Mesothelial cell of epicardium (in vitro differentiated cells): ENCODE results near the gene MATK. TPM values are rescaled to one million over a fixed set of nuclear protein-coding genes. Genes with fewer than 3 reads are reported as not detected.
A peak's percentile ranks its signal among the peaks of the same experiment; 100 is the strongest.

ENCODE experiments used
- DNase-seq, 2 experiments: peaks; one replicate each; pipeline ENCODE4 v3.0.0; 2021; ENCODE audit warnings: low spot score in 2 of 2; ENCODE audit not compliant: unreplicated experiment in 2 of 2
- H3K27ac Mint-ChIP-seq: 2 replicates; pipeline ENCODE4 v1.8.0; 2021; ENCODE audit warnings: mixed read lengths
- H3K27me3 Mint-ChIP-seq: 2 replicates; pipeline ENCODE4 v1.8.0; 2021; ENCODE audit warnings: low read depth, mixed read lengths
- H3K36me3 Mint-ChIP-seq: 2 replicates; pipeline ENCODE4 v1.8.0; 2021; ENCODE audit warnings: mixed read lengths
- H3K4me1 Mint-ChIP-seq: 2 replicates; pipeline ENCODE4 v1.8.0; 2021; ENCODE audit warnings: mixed read lengths
- H3K4me3 Mint-ChIP-seq: 2 replicates; pipeline ENCODE4 v1.8.0; 2021; ENCODE audit warnings: mild to moderate bottlenecking, moderate library complexity, mixed read lengths
- H3K9me3 Mint-ChIP-seq: 2 replicates; pipeline ENCODE4 v1.8.0; 2021; ENCODE audit warnings: mixed read lengths
- total RNA-seq: library from RNA; stranded (reverse); gene quantifications from 3 replicates; pipeline ENCODE4 v1.2.1, GENCODE V29; 2021
- TF ChIP-seq, protein P1 (sequence below): fragments of 200-600 bp; sonication (generic); IDR thresholded peaks from one replicate; pipeline ENCODE4 v1.5.0; 2021; ENCODE audit warnings: antibody characterized with exemption; ENCODE audit not compliant: unreplicated experiment

Gene MATK
- total RNA-seq, 1 donor from 2014 or later: 3.7 TPM

DNA sequence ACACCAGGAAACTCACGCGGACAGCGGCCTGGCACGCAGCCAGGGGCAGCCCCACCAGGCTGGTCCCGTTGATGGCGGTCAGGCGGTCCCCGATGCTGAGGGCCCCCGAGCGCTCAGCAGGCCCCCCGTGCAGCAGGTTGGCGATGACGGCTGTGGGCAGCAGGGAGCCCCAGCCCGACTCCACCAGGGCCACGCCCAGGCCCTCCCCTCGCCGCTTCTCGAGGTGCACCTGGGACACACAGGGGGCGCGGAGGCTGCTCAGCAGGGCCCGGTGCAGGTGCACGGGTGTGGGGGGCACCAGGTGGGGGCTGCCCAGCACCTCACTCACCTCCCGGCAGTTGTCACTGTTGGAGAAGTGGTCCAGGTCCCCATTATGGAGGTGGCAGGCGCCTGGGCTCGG is 33.7 kb downstream of the MATK start:
- DNase-seq: no peak
- Mint-ChIP-seq H3K27ac (no peak overlapping the region), H3K9me3 (no peaks in the 10 kb centered on the region), H3K4me1 (no peaks in the 10 kb centered on the region), H3K36me3 (peaks cover 26% of the 10 kb centered on the region), H3K27me3 (no peaks in the 10 kb centered on the region), H3K4me3 (no peak overlapping the region)
- TF ChIP-seq, protein P1, sequence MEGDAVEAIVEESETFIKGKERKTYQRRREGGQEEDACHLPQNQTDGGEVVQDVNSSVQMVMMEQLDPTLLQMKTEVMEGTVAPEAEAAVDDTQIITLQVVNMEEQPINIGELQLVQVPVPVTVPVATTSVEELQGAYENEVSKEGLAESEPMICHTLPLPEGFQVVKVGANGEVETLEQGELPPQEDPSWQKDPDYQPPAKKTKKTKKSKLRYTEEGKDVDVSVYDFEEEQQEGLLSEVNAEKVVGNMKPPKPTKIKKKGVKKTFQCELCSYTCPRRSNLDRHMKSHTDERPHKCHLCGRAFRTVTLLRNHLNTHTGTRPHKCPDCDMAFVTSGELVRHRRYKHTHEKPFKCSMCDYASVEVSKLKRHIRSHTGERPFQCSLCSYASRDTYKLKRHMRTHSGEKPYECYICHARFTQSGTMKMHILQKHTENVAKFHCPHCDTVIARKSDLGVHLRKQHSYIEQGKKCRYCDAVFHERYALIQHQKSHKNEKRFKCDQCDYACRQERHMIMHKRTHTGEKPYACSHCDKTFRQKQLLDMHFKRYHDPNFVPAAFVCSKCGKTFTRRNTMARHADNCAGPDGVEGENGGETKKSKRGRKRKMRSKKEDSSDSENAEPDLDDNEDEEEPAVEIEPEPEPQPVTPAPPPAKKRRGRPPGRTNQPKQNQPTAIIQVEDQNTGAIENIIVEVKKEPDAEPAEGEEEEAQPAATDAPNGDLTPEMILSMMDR: no peak

GRCh38 chr19:3751236-3751635 is 34.9 kb downstream of the MATK start:
- Mint-ChIP-seq H3K4me1 (no peaks in the 10 kb centered on the region), H3K4me3 (no peak overlapping the region), H3K27ac (no peak overlapping the region), H3K27me3 (no peaks in the 10 kb centered on the region), H3K9me3 (no peaks in the 10 kb centered on the region), H3K36me3 (peaks cover 24% of the 10 kb centered on the region)
- TF ChIP-seq, protein P1: no peak
- no peak for DNase-seq

GRCh38 chr19:3750211-3750610 is 36.0 kb downstream of the MATK start:
- H3K4me3 Mint-ChIP-seq: no peak overlapping the region
- no peak for DNase-seq

DNA sequence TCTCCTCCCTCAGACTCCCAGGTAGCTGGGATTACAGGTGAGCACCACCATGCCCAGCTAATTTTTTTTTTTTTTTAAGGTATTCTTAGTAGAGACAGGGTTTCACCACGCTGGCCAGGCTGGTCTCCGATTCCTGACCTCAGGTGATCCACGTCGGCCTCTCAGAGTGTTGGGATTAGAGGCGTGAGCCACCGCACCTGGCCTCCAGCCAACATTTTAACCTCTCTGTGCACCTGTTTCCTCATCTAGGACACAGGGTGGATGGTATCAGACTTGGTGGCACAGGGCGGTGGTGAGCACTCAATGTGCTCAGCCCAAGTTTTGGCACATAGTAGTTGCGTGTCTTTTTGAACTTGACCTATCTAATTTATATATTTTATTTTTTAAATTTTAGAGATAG is 37.2 kb downstream of the MATK start:
- Mint-ChIP-seq H3K4me1 (no peaks in the 10 kb centered on the region), H3K27ac (no peak overlapping the region), H3K27me3 (no peaks in the 10 kb centered on the region), H3K36me3 (peaks cover 15% of the 10 kb centered on the region), H3K9me3 (no peaks in the 10 kb centered on the region), H3K4me3 (no peak overlapping the region)
- DNase-seq: no peak
- TF ChIP-seq, protein P1: no peak

More at GRCh38 chr19:3750211-3750610, 36.0 kb downstream of the MATK start:
- Mint-ChIP-seq H3K27ac (no peak overlapping the region), H3K27me3 (no peaks in the 10 kb centered on the region), H3K9me3 (no peaks in the 10 kb centered on the region), H3K4me1 (no peaks in the 10 kb centered on the region), H3K36me3 (peaks cover 20% of the 10 kb centered on the region)
- TF ChIP-seq, protein P1: no peak

DNA sequence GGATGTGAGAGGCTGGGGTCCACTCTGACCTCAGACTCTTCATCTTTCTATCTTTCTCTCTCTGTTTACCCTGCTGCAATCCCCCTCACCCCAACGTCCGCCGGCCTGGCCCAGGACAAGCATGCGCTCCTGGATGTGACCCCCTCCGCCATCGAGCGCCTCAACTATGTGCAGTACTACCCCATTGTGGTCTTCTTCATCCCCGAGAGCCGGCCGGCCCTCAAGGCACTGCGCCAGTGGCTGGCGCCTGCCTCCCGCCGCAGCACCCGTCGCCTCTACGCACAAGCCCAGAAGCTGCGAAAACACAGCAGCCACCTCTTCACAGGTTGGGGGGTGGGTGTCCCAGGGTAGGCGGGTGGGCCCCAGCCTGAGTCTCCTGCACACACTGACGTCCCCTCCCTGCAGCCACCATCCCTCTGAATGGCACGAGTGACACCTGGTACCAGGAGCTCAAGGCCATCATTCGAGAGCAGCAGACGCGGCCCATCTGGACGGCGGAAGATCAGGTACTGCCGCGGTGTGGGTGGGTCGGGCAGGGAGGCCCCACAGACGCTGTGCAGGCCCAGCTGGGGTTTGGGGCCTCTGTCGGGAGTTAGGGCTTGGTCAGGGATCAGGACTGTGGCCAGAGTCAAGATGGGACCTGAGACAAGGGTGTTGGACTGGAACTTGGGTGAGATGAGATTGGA is 39.7 kb downstream of the MATK start:
- peaks cover 24% of the 10 kb centered on the region for H3K36me3 Mint-ChIP-seq
- H3K4me3 Mint-ChIP-seq: no peak overlapping the region
- no peaks in the 10 kb centered on the region for H3K4me1 Mint-ChIP-seq
- DNase-seq: no peak
- H3K27ac Mint-ChIP-seq: peak overlapping the region; percentile 30
- H3K27me3 Mint-ChIP-seq: no peaks in the 10 kb centered on the region
- TF ChIP-seq, protein P1: no peak
- no peaks in the 10 kb centered on the region for H3K9me3 Mint-ChIP-seq
